ENCODE data around the gene RCN2.

The RCN2 gene

GRCh38 chr15:76987896-76988860, 56.6 kb downstream of the RCN2 start:
- peaks cover 12% of the 10 kb centered on the region for H3K27me3 Mint-ChIP-seq (ENCODE audit: low read depth, poor library complexity)
- TF ChIP-seq, protein P1, sequence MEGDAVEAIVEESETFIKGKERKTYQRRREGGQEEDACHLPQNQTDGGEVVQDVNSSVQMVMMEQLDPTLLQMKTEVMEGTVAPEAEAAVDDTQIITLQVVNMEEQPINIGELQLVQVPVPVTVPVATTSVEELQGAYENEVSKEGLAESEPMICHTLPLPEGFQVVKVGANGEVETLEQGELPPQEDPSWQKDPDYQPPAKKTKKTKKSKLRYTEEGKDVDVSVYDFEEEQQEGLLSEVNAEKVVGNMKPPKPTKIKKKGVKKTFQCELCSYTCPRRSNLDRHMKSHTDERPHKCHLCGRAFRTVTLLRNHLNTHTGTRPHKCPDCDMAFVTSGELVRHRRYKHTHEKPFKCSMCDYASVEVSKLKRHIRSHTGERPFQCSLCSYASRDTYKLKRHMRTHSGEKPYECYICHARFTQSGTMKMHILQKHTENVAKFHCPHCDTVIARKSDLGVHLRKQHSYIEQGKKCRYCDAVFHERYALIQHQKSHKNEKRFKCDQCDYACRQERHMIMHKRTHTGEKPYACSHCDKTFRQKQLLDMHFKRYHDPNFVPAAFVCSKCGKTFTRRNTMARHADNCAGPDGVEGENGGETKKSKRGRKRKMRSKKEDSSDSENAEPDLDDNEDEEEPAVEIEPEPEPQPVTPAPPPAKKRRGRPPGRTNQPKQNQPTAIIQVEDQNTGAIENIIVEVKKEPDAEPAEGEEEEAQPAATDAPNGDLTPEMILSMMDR (IDR thresholded peaks at IDR 0.05), result no peak
- no peak for DNase-seq
- peak overlapping the region; percentile 96 for H3K27ac Mint-ChIP-seq
- no peaks in the 10 kb centered on the region for H3K9me3 Mint-ChIP-seq
- no peaks in the 10 kb centered on the region for H3K36me3 Mint-ChIP-seq (ENCODE audit: low read depth)
- H3K4me3 Mint-ChIP-seq, result no peak overlapping the region
- peaks cover 59% of the 10 kb centered on the region for H3K4me1 Mint-ChIP-seq

- TF ChIP-seq, protein P1 (IDR thresholded peaks at IDR 0.05), result no peak
- no peak for DNase-seq
- peaks cover 19% of the 10 kb centered on the region for H3K27me3 Mint-ChIP-seq (ENCODE audit: low read depth, poor library complexity)
- H3K36me3 Mint-ChIP-seq (ENCODE audit: low read depth), result no peaks in the 10 kb centered on the region
- H3K4me3 Mint-ChIP-seq, result no peak overlapping the region
- no peaks in the 10 kb centered on the region for H3K9me3 Mint-ChIP-seq
- peaks cover 50% of the 10 kb centered on the region for H3K4me1 Mint-ChIP-seq
- H3K27ac Mint-ChIP-seq, result peak overlapping the region; percentile 96
Measured at GRCh38 chr15:76988867-76989780, 57.6 kb downstream of the RCN2 start.

GRCh38 chr15:76991048-76991447, 59.5 kb downstream of the RCN2 start:
- no peaks in the 10 kb centered on the region for H3K9me3 Mint-ChIP-seq
- H3K4me1 Mint-ChIP-seq, result peaks cover 49% of the 10 kb centered on the region
- H3K27ac Mint-ChIP-seq, result peak overlapping the region; percentile 21
- no peak for DNase-seq
- TF ChIP-seq, protein P1 (IDR thresholded peaks at IDR 0.05), result no peak
- H3K27me3 Mint-ChIP-seq (ENCODE audit: low read depth, poor library complexity), result peaks cover 20% of the 10 kb centered on the region
- H3K36me3 Mint-ChIP-seq (ENCODE audit: low read depth), result no peaks in the 10 kb centered on the region
- no peak overlapping the region for H3K4me3 Mint-ChIP-seq

GRCh38 chr15:76991741-76992645, 60.4 kb downstream of the RCN2 start:
- no peak for DNase-seq
- TF ChIP-seq, protein P1 (IDR thresholded peaks at IDR 0.05), result no peak
- Mint-ChIP-seq H3K4me1 (peaks cover 49% of the 10 kb centered on the region), H3K27me3 (ENCODE audit: low read depth, poor library complexity) (peaks cover 15% of the 10 kb centered on the region), H3K36me3 (ENCODE audit: low read depth) (no peaks in the 10 kb centered on the region), H3K27ac (peak overlapping the region; percentile 52), H3K4me3 (no peak overlapping the region), H3K9me3 (no peaks in the 10 kb centered on the region)

GRCh38 chr15:76993114-76993725, 61.7 kb downstream of the RCN2 start:
- Mint-ChIP-seq H3K9me3 (no peaks in the 10 kb centered on the region), H3K27me3 (ENCODE audit: low read depth, poor library complexity) (peaks cover 19% of the 10 kb centered on the region), H3K27ac (no peak overlapping the region), H3K4me3 (no peak overlapping the region), H3K4me1 (peaks cover 41% of the 10 kb centered on the region), H3K36me3 (ENCODE audit: low read depth) (no peaks in the 10 kb centered on the region)
- TF ChIP-seq, protein P1 (IDR thresholded peaks at IDR 0.05), result no peak
- DNase-seq, result no peak

All from nephron progenitor cell (in vitro differentiated cells).